WTC11 (cell line): ENCODE results near the gene FBXO36. TPM values are rescaled to one million over a fixed set of nuclear protein-coding genes. Genes with fewer than 3 reads are reported as not detected.

Experiments used
- ATAC-seq: fragments of 200-7000 bp; cut with Tn5 transposase; 2 replicates; pipeline ENCODE4 v1.10.0; 2021; ENCODE audit warnings: mild to moderate bottlenecking, moderate library complexity
- CTCF ChIA-PET: fragments of 300-600 bp; sonication (Branson Sonifier 250); formaldehyde crosslinking; loops from one replicate; lab custom pipeline; 2021; ENCODE audit warnings: antibody characterized with exemption; lab: Charles Lee
- POLR2A ChIA-PET: fragments of 350-600 bp; sonication (Branson Sonifier 250); formaldehyde crosslinking; loops from one replicate; lab custom pipeline; 2021; ENCODE audit warnings: antibody characterized with exemption; lab: Charles Lee
- DNase-seq: peaks from one replicate; pipeline ENCODE4 v3.0.0; 2021; ENCODE audit warnings: low spot score
- H3K27ac Mint-ChIP-seq: 2 replicates; pipeline ENCODE4 v1.8.0; 2021; ENCODE audit warnings: mixed read lengths
- H3K27me3 Mint-ChIP-seq: 2 replicates; pipeline ENCODE4 v1.8.0; 2021; ENCODE audit warnings: low read depth, mild to moderate bottlenecking, moderate library complexity, mixed read lengths
- H3K36me3 Mint-ChIP-seq: 2 replicates; pipeline ENCODE4 v1.8.0; 2021; ENCODE audit warnings: mixed read lengths
- H3K4me1 Mint-ChIP-seq: 2 replicates; pipeline ENCODE4 v1.8.0; 2022; ENCODE audit warnings: mixed read lengths
- H3K4me3 Mint-ChIP-seq: 2 replicates; pipeline ENCODE4 v1.8.0; 2021; ENCODE audit warnings: mild to moderate bottlenecking, moderate library complexity, mixed read lengths
- H3K9me3 Mint-ChIP-seq: 2 replicates; pipeline ENCODE4 v1.8.0; 2021; ENCODE audit warnings: mixed read lengths
- EMX1 ChIP-seq: fragments of 250-450 bp; sonication (Bioruptor Pico); IDR thresholded peaks from 2 replicates; pipeline ENCODE4 v1.8.0; 2021; ENCODE audit warnings: mild to moderate bottlenecking
- FOXK1 ChIP-seq: sonication (generic); formaldehyde crosslinking; IDR thresholded peaks from 2 replicates; pipeline ENCODE4 v1.8.0; 2022; ENCODE audit warnings: mild to moderate bottlenecking, moderate library complexity, missing genetic modification reagents
- FOXP1 ChIP-seq: sonication (generic); formaldehyde crosslinking; IDR thresholded peaks from 2 replicates; pipeline ENCODE4 v1.8.0; 2022; ENCODE audit warnings: missing genetic modification reagents, mild to moderate bottlenecking, moderate library complexity, borderline replicate concordance
- GABPB1 ChIP-seq: sonication (generic); formaldehyde crosslinking; IDR thresholded peaks from 2 replicates; pipeline ENCODE4 v1.8.1; 2023; ENCODE audit warnings: mild to moderate bottlenecking, missing genetic modification reagents
- IRF2 ChIP-seq: sonication (generic); formaldehyde crosslinking; IDR thresholded peaks from 2 replicates; pipeline ENCODE4 v1.8.0; 2022; ENCODE audit warnings: low read depth, missing genetic modification reagents, borderline replicate concordance
- JUN ChIP-seq: sonication (generic); formaldehyde crosslinking; IDR thresholded peaks from 2 replicates; pipeline ENCODE4 v1.8.0; 2023; ENCODE audit warnings: mild to moderate bottlenecking, missing genetic modification reagents
- PRRX2 ChIP-seq: fragments of 250-450 bp; sonication (Bioruptor Pico); IDR thresholded peaks from 2 replicates; pipeline ENCODE4 v1.8.0; 2021; ENCODE audit warnings: mild to moderate bottlenecking
- RELA ChIP-seq: sonication (generic); formaldehyde crosslinking; IDR thresholded peaks from 2 replicates; pipeline ENCODE4 v1.8.1; 2022; ENCODE audit warnings: missing genetic modification reagents, mild to moderate bottlenecking, borderline replicate concordance
- RORB ChIP-seq: fragments of 250-450 bp; sonication (Bioruptor Pico); IDR thresholded peaks from 2 replicates; pipeline ENCODE4 v1.9.0; 2021; ENCODE audit warnings: mild to moderate bottlenecking
- SMAD3 ChIP-seq: sonication (generic); formaldehyde crosslinking; IDR thresholded peaks from 2 replicates; pipeline ENCODE4 v1.8.0; 2022; ENCODE audit warnings: missing genetic modification reagents, mild to moderate bottlenecking, borderline replicate concordance
- SMAD4 ChIP-seq: sonication (generic); formaldehyde crosslinking; IDR thresholded peaks from 2 replicates; pipeline ENCODE4 v1.8.0; 2022; ENCODE audit warnings: mild to moderate bottlenecking, missing genetic modification reagents
- SOX15 ChIP-seq: fragments of 250-450 bp; sonication (Bioruptor Pico); IDR thresholded peaks from 2 replicates; pipeline ENCODE4 v1.9.0; 2021; ENCODE audit warnings: mild to moderate bottlenecking
- TEAD1 ChIP-seq: sonication (generic); formaldehyde crosslinking; IDR thresholded peaks from 2 replicates; pipeline ENCODE4 v1.8.0; 2022; ENCODE audit warnings: mild to moderate bottlenecking, missing genetic modification reagents
- TP53 ChIP-seq: sonication (generic); formaldehyde crosslinking; IDR thresholded peaks from 2 replicates; pipeline ENCODE4 v1.8.1; 2023; ENCODE audit warnings: mild to moderate bottlenecking, missing genetic modification reagents
- ZNF138 ChIP-seq: sonication (generic); formaldehyde crosslinking; conservative IDR thresholded peaks from 2 replicates; pipeline ENCODE4 v1.8.1; 2022; ENCODE audit warnings: mild to moderate bottlenecking, moderate library complexity, missing genetic modification reagents
- ZNF423 ChIP-seq: fragments of 250-450 bp; sonication (Bioruptor Pico); IDR thresholded peaks from 2 replicates; pipeline ENCODE4 v2.1.2; 2022; ENCODE audit warnings: mild to moderate bottlenecking, moderate library complexity
- total RNA-seq: library from RNA; stranded (reverse); gene quantifications from 3 replicates; pipeline ENCODE4 v1.2.3, GENCODE V29; 2021
- TF ChIP-seq, protein P1 (sequence below): fragments of 250-450 bp; sonication (Bioruptor Pico); IDR thresholded peaks from 2 replicates; pipeline ENCODE4 v1.8.0; 2021; ENCODE audit warnings: mild to moderate bottlenecking
- TF ChIP-seq, protein P2 (sequence below): sonication (generic); formaldehyde crosslinking; conservative IDR thresholded peaks from 2 replicates; pipeline ENCODE4 v1.8.1; 2023; ENCODE audit warnings: mild to moderate bottlenecking, low read depth, missing genetic modification reagents, moderate library complexity
- TF ChIP-seq, protein P3 (sequence below): sonication (generic); formaldehyde crosslinking; IDR thresholded peaks from 2 replicates; pipeline ENCODE4 v1.8.1; 2023; ENCODE audit warnings: mild to moderate bottlenecking, missing genetic modification reagents, moderate library complexity
- TF ChIP-seq, protein P4 (sequence below): sonication (generic); formaldehyde crosslinking; IDR thresholded peaks from 2 replicates; pipeline ENCODE4 v1.8.1; 2022; ENCODE audit warnings: missing genetic modification reagents, borderline replicate concordance
- TF ChIP-seq, protein P5 (sequence below): sonication (generic); formaldehyde crosslinking; IDR thresholded peaks from 2 replicates; pipeline ENCODE4 v1.8.1; 2022; ENCODE audit warnings: low read depth, mild to moderate bottlenecking, moderate library complexity, missing genetic modification reagents, borderline replicate concordance
- TF ChIP-seq, protein P6 (sequence below): fragments of 200-600 bp; IDR thresholded peaks from 2 replicates; pipeline ENCODE4 v1.8.0; 2022; ENCODE audit warnings: antibody characterized with exemption

The FBXO36 gene
- total RNA-seq, 1 experiment from 2014 or later, result 5.3 TPM

DNA sequence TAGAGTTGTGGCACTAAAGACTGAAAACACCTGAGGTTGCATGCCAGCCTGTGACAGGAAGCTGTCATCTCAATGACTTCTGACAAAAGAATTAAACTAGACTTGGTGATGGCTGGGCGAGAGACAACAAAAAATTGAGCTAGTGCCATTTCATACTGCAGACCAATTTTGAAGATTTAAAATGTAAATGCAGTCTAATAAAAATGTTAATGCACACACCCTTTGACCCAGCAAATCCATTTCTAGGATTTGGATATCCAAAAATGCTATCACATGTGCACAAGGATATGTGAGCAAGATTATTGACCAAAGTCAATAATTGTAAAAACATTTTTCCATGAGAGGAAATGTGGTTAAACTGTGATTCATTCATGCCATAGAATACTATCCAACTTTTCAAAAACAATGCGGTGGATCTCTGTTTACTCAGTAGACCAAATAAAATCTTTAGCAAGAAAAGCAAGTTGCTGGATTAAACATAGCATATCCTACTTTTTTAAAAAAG, 5.6 kb downstream of the FBXO36 start (continued):
- TF ChIP-seq, protein P1, sequence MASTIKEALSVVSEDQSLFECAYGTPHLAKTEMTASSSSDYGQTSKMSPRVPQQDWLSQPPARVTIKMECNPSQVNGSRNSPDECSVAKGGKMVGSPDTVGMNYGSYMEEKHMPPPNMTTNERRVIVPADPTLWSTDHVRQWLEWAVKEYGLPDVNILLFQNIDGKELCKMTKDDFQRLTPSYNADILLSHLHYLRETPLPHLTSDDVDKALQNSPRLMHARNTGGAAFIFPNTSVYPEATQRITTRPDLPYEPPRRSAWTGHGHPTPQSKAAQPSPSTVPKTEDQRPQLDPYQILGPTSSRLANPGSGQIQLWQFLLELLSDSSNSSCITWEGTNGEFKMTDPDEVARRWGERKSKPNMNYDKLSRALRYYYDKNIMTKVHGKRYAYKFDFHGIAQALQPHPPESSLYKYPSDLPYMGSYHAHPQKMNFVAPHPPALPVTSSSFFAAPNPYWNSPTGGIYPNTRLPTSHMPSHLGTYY, result no peak
- TF ChIP-seq RORB (CRISPR knock-in tag) (no peak), SMAD3 (CRISPR knock-in tag) (no peak), SMAD4 (CRISPR knock-in tag) (no peak), ZNF423 (CRISPR knock-in tag) (no peak), RELA (CRISPR knock-in tag) (no peak), PRRX2 (CRISPR knock-in tag) (no peak), IRF2 (CRISPR knock-in tag) (no peak), FOXK1 (no peak), GABPB1 (no peak), JUN (no peak), TEAD1 (CRISPR knock-in tag) (no peak)
- TF ChIP-seq, protein P2, sequence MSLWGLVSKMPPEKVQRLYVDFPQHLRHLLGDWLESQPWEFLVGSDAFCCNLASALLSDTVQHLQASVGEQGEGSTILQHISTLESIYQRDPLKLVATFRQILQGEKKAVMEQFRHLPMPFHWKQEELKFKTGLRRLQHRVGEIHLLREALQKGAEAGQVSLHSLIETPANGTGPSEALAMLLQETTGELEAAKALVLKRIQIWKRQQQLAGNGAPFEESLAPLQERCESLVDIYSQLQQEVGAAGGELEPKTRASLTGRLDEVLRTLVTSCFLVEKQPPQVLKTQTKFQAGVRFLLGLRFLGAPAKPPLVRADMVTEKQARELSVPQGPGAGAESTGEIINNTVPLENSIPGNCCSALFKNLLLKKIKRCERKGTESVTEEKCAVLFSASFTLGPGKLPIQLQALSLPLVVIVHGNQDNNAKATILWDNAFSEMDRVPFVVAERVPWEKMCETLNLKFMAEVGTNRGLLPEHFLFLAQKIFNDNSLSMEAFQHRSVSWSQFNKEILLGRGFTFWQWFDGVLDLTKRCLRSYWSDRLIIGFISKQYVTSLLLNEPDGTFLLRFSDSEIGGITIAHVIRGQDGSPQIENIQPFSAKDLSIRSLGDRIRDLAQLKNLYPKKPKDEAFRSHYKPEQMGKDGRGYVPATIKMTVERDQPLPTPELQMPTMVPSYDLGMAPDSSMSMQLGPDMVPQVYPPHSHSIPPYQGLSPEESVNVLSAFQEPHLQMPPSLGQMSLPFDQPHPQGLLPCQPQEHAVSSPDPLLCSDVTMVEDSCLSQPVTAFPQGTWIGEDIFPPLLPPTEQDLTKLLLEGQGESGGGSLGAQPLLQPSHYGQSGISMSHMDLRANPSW (CRISPR knock-in tag), result no peak
- TF ChIP-seq, protein P3, sequence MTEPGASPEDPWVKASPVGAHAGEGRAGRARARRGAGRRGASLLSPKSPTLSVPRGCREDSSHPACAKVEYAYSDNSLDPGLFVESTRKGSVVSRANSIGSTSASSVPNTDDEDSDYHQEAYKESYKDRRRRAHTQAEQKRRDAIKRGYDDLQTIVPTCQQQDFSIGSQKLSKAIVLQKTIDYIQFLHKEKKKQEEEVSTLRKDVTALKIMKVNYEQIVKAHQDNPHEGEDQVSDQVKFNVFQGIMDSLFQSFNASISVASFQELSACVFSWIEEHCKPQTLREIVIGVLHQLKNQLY (CRISPR knock-in tag), result no peak
- TF ChIP-seq, protein P4, sequence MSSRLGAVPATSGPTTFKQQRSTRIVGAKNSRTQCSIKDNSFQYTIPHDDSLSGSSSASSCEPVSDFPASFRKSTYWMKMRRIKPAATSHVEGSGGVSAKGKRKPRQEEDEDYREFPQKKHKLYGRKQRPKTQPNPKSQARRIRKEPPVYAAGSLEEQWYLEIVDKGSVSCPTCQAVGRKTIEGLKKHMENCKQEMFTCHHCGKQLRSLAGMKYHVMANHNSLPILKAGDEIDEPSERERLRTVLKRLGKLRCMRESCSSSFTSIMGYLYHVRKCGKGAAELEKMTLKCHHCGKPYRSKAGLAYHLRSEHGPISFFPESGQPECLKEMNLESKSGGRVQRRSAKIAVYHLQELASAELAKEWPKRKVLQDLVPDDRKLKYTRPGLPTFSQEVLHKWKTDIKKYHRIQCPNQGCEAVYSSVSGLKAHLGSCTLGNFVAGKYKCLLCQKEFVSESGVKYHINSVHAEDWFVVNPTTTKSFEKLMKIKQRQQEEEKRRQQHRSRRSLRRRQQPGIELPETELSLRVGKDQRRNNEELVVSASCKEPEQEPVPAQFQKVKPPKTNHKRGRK (CRISPR knock-in tag), result no peak
- TF ChIP-seq, protein P5, sequence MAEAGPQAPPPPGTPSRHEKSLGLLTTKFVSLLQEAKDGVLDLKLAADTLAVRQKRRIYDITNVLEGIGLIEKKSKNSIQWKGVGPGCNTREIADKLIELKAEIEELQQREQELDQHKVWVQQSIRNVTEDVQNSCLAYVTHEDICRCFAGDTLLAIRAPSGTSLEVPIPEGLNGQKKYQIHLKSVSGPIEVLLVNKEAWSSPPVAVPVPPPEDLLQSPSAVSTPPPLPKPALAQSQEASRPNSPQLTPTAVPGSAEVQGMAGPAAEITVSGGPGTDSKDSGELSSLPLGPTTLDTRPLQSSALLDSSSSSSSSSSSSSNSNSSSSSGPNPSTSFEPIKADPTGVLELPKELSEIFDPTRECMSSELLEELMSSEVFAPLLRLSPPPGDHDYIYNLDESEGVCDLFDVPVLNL (CRISPR knock-in tag), result no peak

DNA sequence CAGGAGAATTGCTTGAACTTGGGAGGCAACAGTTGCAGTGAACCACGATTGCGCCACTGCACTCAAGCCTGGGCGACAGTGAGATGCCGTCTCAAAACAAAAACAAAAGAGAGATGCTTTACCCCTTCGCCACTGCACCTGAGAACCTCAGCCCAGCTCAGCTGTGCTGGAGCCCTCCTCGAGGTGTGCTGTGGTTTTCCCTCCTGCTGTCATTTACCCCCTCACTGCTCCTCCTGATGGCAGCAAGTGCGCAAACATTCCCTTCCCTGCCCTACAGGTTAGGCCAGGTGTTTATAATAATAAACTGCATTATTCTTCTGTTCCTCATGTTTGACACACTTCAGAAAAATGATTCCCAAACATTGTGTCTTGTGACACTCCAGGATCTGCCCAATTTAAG, 8.4 kb downstream of the FBXO36 start:
- Mint-ChIP-seq H3K9me3 (peaks cover 3% of the 10 kb centered on the region; the same call in 1 of the 2 replicates), H3K4me3 (no peak overlapping the region), H3K4me1 (0 out of 2 replicates have a peak, but pooled peaks cover 3% of the 10 kb centered on the region), H3K36me3 (peaks cover 4% of the 10 kb centered on the region), H3K27ac (no peak overlapping the region), H3K27me3 (no peaks in the 10 kb centered on the region)
- DNase-seq (no peak), ATAC-seq (peak; percentile 69)
- POLR2A ChIA-PET, result no interaction called here
- CTCF ChIA-PET, result no interaction called here
- TF ChIP-seq, protein P4 (CRISPR knock-in tag), result no peak
- TF ChIP-seq SOX15 (CRISPR knock-in tag) (no peak), TP53 (CRISPR knock-in tag) (no peak), IRF2 (CRISPR knock-in tag) (no peak), FOXP1 (no peak), ZNF138 (CRISPR knock-in tag) (no peak), EMX1 (CRISPR knock-in tag) (no peak)
- TF ChIP-seq, protein P6, sequence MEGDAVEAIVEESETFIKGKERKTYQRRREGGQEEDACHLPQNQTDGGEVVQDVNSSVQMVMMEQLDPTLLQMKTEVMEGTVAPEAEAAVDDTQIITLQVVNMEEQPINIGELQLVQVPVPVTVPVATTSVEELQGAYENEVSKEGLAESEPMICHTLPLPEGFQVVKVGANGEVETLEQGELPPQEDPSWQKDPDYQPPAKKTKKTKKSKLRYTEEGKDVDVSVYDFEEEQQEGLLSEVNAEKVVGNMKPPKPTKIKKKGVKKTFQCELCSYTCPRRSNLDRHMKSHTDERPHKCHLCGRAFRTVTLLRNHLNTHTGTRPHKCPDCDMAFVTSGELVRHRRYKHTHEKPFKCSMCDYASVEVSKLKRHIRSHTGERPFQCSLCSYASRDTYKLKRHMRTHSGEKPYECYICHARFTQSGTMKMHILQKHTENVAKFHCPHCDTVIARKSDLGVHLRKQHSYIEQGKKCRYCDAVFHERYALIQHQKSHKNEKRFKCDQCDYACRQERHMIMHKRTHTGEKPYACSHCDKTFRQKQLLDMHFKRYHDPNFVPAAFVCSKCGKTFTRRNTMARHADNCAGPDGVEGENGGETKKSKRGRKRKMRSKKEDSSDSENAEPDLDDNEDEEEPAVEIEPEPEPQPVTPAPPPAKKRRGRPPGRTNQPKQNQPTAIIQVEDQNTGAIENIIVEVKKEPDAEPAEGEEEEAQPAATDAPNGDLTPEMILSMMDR, result no peak
